Measurements from ENCODE around the gene PRRC2B. TPM values are rescaled to one million over a fixed set of nuclear protein-coding genes. Genes with fewer than 3 reads are reported as not detected.
"Not testable (repeated sequence)": the region's sequence is repeated elsewhere in the genome, so short reads cannot be mapped to it uniquely, and the experiment has no call there.

PRRC2B gene
- 100 to 1,000 TPM; 126 to 134 TPM for total RNA-seq

GRCh38 chr9:131393622-131394463, at the start of gene PRRC2B:
Gene PRRC2B (plus strand): TSS chr9:131394086. CDS start chr9:131430145, 36,059 bp downstream.
- CTCF ChIA-PET, result no interaction called here
- POLR2A ChIA-PET, result no interaction called here

DNA sequence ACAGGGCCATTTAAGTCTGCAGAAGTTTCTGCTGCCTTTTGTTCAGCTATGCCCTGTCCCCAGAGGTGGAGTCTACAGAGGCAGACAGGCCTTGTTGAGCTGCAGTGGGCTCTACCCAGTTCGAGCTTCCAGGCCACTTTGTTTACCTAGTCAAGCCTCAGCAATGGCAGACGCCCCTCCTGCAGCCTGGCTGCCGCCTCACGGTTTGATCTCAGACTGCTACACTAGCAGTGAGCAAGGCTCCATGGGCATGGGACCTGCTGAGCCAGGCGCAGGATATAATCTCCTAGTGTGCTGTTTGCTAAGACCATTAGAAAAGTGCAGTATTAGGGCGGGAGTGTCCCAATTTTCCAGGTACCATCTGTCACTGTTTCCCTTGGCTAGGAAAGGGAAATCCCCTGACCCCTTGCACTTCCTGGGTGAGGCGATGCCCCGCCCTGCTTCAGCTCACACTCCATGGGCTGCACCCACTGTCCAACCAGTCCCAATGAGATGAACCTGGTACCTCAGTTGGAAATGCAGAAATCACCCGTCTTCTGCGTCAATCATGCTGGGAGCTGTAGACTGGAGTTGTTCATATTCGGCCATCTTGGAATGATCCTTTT, 48.9 kb upstream of the PRRC2B start:
- POLR2A ChIA-PET, result not testable (repeated sequence)
- CTCF ChIA-PET, result interaction anchor here (1.2 kb wide), 1 partner anchor 8 kb away, joined by 3 read pairs; no protein-coding TSS in a partner anchor

DNA sequence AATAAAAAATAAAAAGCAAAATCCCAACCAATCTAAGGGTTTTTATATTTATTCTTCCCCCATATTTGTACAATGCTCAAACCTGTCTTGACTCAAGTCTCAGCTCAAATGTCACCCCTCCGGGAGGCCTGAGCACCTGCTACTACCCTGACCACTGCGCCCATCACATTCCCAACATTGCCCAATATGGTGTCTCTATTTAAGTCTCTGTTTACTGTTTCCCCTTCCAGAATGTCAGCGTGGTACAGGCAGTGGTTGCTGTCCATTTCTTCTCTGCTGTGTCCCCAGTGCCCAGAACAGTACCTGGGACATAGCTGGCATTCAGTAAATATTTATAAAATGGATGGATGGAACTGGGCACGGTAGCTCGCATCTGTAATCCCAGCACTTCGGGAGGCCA, 47.3 kb upstream of the PRRC2B start:
- ChIA-PET CTCF (interaction anchor here (1.0 to 1.2 kb wide), 2 partner anchors 11 to 12 kb away, joined by 3 to 7 read pairs; no protein-coding TSS in a partner anchor), POLR2A (no interaction called here)

DNA sequence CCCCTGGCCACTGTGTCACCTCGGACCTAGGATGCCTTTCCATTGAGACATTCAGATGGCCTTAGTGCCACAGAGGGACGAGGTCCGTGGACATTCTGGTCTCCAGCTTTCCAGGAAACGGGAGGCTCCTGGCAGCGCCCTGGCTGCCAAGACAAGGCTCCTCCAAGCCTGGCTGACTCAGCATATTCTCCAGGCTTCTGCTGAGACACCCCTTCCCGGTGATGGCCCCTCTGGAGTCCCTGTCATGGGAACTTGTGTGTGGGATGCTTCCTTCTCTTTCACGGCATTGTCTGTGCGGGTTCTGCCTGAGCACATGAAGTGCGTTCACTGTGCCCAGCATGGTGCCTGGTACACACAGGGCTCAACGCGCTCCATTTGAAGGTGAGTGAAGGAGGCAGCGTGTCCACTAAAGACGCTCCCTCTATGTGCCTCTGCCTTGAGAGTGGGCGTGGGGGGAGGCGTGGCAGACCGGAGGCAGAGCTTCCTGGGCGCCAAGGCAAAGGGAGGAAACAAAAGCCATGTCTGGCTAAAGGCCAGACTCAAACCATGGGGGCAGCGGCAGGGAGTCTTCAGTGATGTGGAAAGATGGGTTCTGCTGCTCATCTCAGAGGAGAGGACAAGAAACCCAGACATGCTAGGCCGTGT, 46.4 kb upstream of the PRRC2B start:
- ChIA-PET POLR2A (no interaction called here), CTCF (interaction anchor here (0.7 to 1.3 kb wide), 4 partner anchors 11 to 412 kb away, joined by 3 to 7 read pairs (median 3); no protein-coding TSS in a partner anchor)

- ChIA-PET POLR2A (interaction anchor here (0.5 kb wide), 1 partner anchor 112 kb away, joined by 3 read pairs; no protein-coding TSS in a partner anchor), CTCF (interaction anchor here (0.8 to 1.8 kb wide), 16 partner anchors 24 to 401 kb away, joined by 3 to 14 read pairs (median 3); partner anchors contain the start of gene POMT1)
These were observed 45.0 kb upstream of the PRRC2B start for GRCh38 chr9:131348631-131349521.

GRCh38 chr9:131349522-131349880, 44.4 kb upstream of the PRRC2B start:
- ChIA-PET CTCF (interaction anchor here (0.8 to 1.8 kb wide), 23 partner anchors 9 to 401 kb away, joined by 3 to 14 read pairs (median 3); partner anchors contain the start of gene POMT1), POLR2A (interaction anchor here (0.5 kb wide), 1 partner anchor 113 kb away, joined by 3 read pairs; no protein-coding TSS in a partner anchor)

DNA sequence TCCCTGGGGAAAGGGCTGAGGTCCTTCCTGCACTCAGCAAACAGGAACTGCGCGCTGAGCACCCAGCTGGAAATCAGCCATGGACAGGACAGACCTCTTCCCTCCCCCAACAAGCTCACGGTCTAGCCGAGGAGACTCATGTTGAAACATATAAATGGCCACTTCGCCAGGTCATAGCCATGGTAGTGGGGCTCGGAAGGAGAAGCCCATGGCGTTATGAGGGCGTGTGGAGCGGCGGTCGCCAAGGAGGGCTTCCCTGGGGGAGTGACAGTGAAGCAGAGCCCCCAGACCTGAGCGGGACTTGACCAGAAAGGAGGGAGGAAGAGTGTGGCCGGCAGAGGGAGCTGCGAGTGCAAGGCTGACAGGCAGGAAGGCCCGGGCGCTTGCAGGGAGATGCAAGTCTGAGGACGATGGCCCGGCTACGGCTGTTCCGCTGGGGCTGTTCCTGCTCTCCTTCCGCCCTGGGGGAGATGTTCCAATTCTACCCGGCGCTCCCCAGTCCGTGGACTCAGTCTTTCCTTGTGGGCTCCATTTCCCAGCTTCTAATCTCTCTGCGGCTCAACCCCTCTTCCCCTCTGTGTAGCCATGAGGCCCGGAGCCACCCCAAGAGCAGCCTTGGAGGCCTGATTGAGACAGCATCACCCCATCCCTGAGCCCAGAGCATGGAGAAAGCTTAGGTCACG, 43.9 kb upstream of the PRRC2B start:
- ChIA-PET CTCF (interaction anchor here (0.6 to 1.8 kb wide), 29 partner anchors 8 to 400 kb away, joined by 3 to 14 read pairs (median 3); partner anchors contain the start of gene POMT1), POLR2A (interaction anchor here (0.5 kb wide), 1 partner anchor 113 kb away, joined by 3 read pairs; no protein-coding TSS in a partner anchor)

DNA sequence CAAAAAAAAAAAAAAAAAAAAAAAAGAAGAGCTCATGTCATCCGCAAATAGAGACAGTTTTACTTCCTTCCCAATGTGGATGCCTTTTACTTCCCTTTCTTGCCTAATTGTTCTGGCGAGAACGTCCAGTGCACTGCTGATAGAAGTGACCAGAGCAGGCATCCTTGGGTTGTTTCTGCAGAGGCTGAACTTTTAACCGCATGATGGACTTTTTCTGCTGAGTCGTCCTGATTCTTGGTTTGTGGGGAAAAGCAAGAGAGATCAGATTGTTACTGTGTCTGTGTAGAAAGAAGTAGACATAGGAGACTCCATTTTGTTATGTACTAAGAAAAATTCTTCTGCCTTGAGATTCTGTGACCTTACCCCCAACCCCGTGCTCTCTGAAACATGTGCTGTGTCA, 37.4 kb upstream of the PRRC2B start:
- CTCF ChIA-PET, POLR2A ChIA-PET: not testable (repeated sequence)

DNA sequence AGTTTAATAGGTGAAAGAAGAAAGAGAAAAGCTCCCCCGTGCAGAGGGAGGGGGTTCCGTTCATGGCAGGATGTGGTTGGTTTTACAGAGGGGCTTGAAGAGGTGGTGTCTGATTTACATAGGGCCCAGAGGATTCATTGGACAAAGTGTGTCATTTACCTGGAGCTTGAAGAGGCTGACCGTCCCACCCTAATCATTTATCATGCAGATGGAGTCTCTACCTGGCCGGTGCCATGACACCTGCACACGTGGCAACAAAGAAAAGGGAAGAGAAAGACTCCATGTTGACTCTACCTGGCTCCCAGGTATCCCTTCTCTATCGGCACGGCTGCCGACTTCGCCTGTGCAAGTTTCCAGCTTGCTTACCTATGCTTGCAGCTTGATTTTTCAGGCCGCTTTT, 35.3 kb upstream of the PRRC2B start:
- ChIA-PET CTCF (interaction anchor here (0.6 to 1.1 kb wide), 4 partner anchors 8 to 173 kb away, joined by 3 to 4 read pairs (median 3); no protein-coding TSS in a partner anchor), POLR2A (no interaction called here)

GRCh38 chr9:131361202-131361833, 32.6 kb upstream of the PRRC2B start:
- POLR2A ChIA-PET, result no interaction called here
- CTCF ChIA-PET, result interaction anchor here (0.6 kb wide), 1 partner anchor 12 kb away, joined by 3 read pairs; no protein-coding TSS in a partner anchor

GRCh38 chr9:131365546-131365945, 28.3 kb upstream of the PRRC2B start:
- ChIA-PET POLR2A (interaction anchor here (0.6 kb wide), 1 partner anchor 162 kb away, joined by 6 read pairs; no protein-coding TSS in a partner anchor), CTCF (interaction anchor here (1.3 kb wide), 1 partner anchor 15 kb away, joined by 3 read pairs; no protein-coding TSS in a partner anchor)

DNA sequence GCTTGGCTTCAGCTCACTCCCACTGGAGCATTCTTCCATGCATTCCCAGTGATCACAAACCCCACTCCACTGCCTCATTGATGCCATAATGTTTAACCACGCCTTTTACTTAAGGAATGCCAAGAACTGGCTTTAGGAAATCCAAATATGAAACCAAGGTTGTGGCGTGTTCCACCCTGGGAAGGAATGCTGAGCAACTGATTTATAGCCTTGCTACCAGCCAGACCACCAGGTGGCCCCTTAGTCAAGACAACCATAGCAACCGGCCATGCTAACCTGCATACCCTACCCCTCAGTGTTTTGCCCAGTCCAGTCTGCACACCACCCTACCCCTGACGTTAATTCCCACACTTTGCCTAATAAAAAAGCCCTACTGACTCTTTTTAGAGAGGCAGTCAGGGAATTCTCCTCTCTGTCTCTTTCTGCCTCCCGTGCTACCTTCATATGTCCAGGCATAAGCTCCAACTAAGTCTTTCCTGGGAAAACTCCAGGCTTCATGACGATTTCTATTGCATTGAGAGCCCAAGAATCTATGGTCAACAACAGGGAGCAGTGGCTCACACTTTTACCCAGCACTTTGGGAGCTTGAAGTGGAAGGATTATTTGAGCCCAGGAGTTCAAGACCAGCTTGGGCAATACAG, 27.0 kb upstream of the PRRC2B start:
- POLR2A ChIA-PET, result interaction anchor here (0.6 kb wide), 1 partner anchor 161 kb away, joined by 3 read pairs; no protein-coding TSS in a partner anchor
- CTCF ChIA-PET, result interaction anchor here (1.1 to 1.3 kb wide), 2 partner anchors 17 to 39 kb away, joined by 3 read pairs; no protein-coding TSS in a partner anchor

DNA sequence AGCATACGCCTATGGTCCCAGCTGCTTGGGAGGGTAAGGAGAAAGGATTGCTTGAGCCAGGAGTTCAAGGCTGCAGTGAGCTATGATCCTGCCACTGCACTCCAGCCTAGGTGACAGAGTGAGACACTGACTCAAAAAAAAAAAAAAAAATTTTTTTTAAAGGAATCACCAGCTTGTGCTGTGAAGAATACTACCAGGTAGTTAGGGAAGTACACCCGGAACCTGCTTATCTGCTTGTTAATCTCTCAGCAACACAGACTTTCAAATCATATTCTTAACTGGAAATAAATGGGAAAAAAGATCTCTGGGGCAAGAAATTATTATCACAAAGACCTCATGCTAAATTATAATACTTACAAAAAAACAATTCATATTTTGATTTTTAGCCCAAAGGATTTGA, 26.4 kb upstream of the PRRC2B start:
- CTCF ChIA-PET, result no interaction called here
- POLR2A ChIA-PET, result interaction anchor here (0.6 kb wide), 1 partner anchor 162 kb away, joined by 3 read pairs; no protein-coding TSS in a partner anchor

- ChIA-PET CTCF (no interaction called here), POLR2A (no interaction called here)
These were observed 23.2 kb upstream of the PRRC2B start for GRCh38 chr9:131370638-131371037.

GRCh38 chr9:131372599-131372973, 21.3 kb upstream of the PRRC2B start:
- POLR2A ChIA-PET, result interaction anchor here (0.5 to 1.8 kb wide), 11 partner anchors 8 to 665 kb away, joined by 3 to 10 read pairs (median 5); partner anchors contain the start of genes NUP214 and POMT1
- CTCF ChIA-PET, result interaction anchor here (0.7 to 2.5 kb wide), 8 partner anchors 23 to 371 kb away, joined by 3 to 11 read pairs (median 3); no protein-coding TSS in a partner anchor

DNA sequence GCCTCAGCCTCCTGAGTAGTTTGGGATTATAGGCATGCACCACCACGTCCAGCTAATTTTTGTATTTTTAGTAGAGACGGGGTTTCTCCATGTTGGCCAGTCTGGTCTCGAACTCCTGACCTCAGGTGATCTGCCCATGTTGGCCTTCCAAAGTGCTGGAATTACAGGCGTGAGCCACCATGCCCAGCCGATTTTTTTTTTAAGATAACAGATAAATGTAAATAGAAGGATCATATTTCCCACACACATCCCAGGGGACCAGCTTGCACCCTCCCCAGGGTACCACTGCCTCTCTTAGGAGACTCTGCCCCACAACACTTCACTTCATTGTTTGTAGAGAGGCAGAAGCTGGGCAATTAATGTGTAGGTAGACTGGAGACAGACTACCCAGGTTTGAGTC, 19.2 kb upstream of the PRRC2B start:
- CTCF ChIA-PET, result interaction anchor here (1.0 kb wide), 1 partner anchor 9 kb away, joined by 5 read pairs; no protein-coding TSS in a partner anchor
- POLR2A ChIA-PET, result not testable (repeated sequence)

- POLR2A ChIA-PET, result no interaction called here
- CTCF ChIA-PET, result interaction anchor here (0.7 to 0.8 kb wide), 2 partner anchors 305 to 1267 kb away, joined by 3 read pairs; no protein-coding TSS in a partner anchor
These were observed 14.8 kb upstream of the PRRC2B start for GRCh38 chr9:131379056-131379455.
